Kidney (tissue), 14 donors: Measurements from ENCODE around the gene COPS4. TPM values are rescaled to one million over a fixed set of nuclear protein-coding genes. Genes with fewer than 3 reads are reported as not detected.
"Not testable (repeated sequence)": the region's sequence is repeated elsewhere in the genome, so short reads cannot be mapped to it uniquely, and the experiment has no call there.

Source experiments
- DNase-seq, 5 donors: peaks; one replicate each; pipeline ENCODE4 v3.0.0-alpha.2; 2013 to 2020
- FAIRE-seq: peaks from 2 replicates; lab custom pipeline; 2012; peaks lifted over from hg19 to GRCh38; lab: Jason Lieb, UNC
- H3K27ac ChIP-seq, 2 donors: one replicate each; pipeline ENCODE4 v1.7.0; 2013; ENCODE audit warnings: low read depth in 2 of 2, low read length in 2 of 2, inconsistent platforms in 1 of 2
- H3K27me3 ChIP-seq: one replicate; pipeline ENCODE4 v1.7.1; 2013; ENCODE audit warnings: low read length, inconsistent platforms; ENCODE audit not compliant: control insufficient read depth, insufficient read depth
- H3K36me3 ChIP-seq, 3 donors: one replicate each; pipeline versions ENCODE4 v1.7.0 to v1.7.1; 2013; ENCODE audit warnings: low read length in 3 of 3, control low read depth in 1 of 3, inconsistent platforms in 1 of 3; ENCODE audit not compliant: insufficient read depth in 3 of 3, control insufficient read depth in 2 of 3
- H3K4me1 ChIP-seq, 3 donors: one replicate each; pipeline versions ENCODE4 v1.7.0 to v1.7.1; 2013; ENCODE audit warnings: low read length in 3 of 3, inconsistent platforms in 1 of 3, low read depth in 1 of 3; ENCODE audit not compliant: control insufficient read depth in 2 of 3, insufficient read depth in 2 of 3
- H3K4me3 ChIP-seq, 3 donors: one replicate each; pipeline versions ENCODE4 v1.7.0 to v1.8.1; 2013; ENCODE audit warnings: low read length in 3 of 3, control low read depth in 1 of 3, inconsistent platforms in 1 of 3
- H3K9ac ChIP-seq, 3 donors: one replicate each; pipeline versions ENCODE4 v1.7.0 to v1.7.1; 2013; ENCODE audit warnings: low read length in 3 of 3, control low read depth in 1 of 3, inconsistent platforms in 1 of 3
- H3K9me3 ChIP-seq, 3 donors: one replicate each; pipeline versions ENCODE4 v1.7.0 to v1.7.1; 2013; ENCODE audit warnings: low read length in 3 of 3, control low read depth in 1 of 3, inconsistent platforms in 1 of 3; ENCODE audit not compliant: control insufficient read depth in 2 of 3, insufficient read depth in 1 of 3
- intact Hi-C: fragments of 100-400 bp; cut with DNase I; formaldehyde crosslinking; loops from one replicate; pipeline ENCODE4 v1.11.1; 2022
- polyA plus RNA-seq: library from polyadenylated mRNA; stranded (reverse); fragments of 350-450 nt; fragmentation: Illumina TruSeq; extraction: RNeasy Lipid Tissue Mini Kit (QIAGEN cat#74804); gene quantifications from one replicate; pipeline ENCODE4 v1.2.3, GENCODE V29; 2014; ENCODE audit warnings: low read depth, low replicate concordance; ENCODE audit not compliant: insufficient read depth
- total RNA-seq: library from RNA; stranded (reverse); fragmentation: NEBNext Ultra II Directional; extraction: Animal tissue kit (Norgen Biotek cat#: 25700); gene quantifications from one replicate; pipeline ENCODE4 v1.2.1, GENCODE V29; 2021
- TF ChIP-seq, protein P1 (sequence below): IDR thresholded peaks from 3 replicates; pipeline ENCODE4 v1.5.1; 2012; ENCODE audit warnings: mild to moderate bottlenecking, moderate library complexity, borderline replicate concordance; ENCODE audit not compliant: insufficient read depth; ENCODE audit errors: extremely low read depth
- donor health status: control.
- donor health status: control.
- donor health status: control.
- donor health status: control.
- donor health status: control.
- donor health status: DM: yes; HTN: yes; CAD: no.
- donor health status: Normal renal cell carcinoma (clear cell type).

COPS4 gene
- total and polyA plus RNA-seq, 2 donors from 2014 or later, result 28.6 to 51.8 TPM

DNA sequence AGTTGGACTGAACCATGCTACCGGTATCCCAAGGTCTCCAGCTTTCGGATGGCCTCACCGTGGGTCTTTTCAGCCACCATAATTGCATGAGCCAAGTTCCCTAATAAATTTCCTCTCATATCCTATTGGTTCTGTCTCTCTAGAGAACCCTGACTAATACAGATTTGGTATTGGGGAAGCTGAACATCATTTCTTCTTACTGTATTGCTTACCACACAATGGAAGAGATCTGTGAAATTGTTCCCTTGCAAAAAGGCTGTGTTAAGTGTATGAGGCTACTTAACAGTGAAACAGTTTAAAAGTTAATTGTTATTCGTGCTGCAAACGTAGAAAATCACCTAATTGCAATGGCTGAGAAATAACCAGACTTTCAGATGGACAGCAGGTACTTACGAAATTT lies 45.6 kb downstream of the COPS4 start:
- Histone ChIP-seq H3K27ac (no peak overlapping the region), H3K4me1 (no peaks in the 10 kb centered on the region), H3K9me3 (no peaks in the 10 kb centered on the region), H3K4me3 (no peak overlapping the region), H3K36me3 (peaks cover 2 to 5% (median 5%) of the 10 kb centered on the region in 3 donors), H3K27me3 (no peaks in the 10 kb centered on the region), H3K9ac (no peak overlapping the region)
- FAIRE-seq, result no peak
- DNase-seq, result no peak
- TF ChIP-seq, protein P1, sequence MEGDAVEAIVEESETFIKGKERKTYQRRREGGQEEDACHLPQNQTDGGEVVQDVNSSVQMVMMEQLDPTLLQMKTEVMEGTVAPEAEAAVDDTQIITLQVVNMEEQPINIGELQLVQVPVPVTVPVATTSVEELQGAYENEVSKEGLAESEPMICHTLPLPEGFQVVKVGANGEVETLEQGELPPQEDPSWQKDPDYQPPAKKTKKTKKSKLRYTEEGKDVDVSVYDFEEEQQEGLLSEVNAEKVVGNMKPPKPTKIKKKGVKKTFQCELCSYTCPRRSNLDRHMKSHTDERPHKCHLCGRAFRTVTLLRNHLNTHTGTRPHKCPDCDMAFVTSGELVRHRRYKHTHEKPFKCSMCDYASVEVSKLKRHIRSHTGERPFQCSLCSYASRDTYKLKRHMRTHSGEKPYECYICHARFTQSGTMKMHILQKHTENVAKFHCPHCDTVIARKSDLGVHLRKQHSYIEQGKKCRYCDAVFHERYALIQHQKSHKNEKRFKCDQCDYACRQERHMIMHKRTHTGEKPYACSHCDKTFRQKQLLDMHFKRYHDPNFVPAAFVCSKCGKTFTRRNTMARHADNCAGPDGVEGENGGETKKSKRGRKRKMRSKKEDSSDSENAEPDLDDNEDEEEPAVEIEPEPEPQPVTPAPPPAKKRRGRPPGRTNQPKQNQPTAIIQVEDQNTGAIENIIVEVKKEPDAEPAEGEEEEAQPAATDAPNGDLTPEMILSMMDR, result no peak
- intact Hi-C loops, result loop anchor here (10.0 kb wide), 1 partner anchor 154 kb away; no protein-coding TSS in a partner anchor

DNA sequence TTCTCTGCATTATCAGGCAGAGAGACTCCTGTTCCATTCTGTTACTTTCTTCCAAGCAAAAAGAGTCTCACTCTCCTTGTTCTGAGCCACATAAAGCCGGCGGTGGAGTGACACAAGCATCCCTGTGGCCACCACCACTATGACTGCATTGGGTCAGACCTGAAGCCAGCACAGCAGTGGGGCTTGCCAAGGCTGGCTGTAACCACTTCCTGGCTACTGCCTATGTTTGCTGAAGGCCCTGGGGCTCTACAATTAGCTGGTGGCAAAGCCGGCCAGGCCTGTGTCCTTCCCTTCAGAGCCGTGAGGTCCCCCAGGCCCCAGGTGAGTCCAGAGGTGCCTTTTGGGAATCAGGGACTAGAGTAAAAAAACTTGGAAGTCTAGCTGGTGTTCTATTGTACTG lies 47.8 kb downstream of the COPS4 start:
- no peak for FAIRE-seq

DNA sequence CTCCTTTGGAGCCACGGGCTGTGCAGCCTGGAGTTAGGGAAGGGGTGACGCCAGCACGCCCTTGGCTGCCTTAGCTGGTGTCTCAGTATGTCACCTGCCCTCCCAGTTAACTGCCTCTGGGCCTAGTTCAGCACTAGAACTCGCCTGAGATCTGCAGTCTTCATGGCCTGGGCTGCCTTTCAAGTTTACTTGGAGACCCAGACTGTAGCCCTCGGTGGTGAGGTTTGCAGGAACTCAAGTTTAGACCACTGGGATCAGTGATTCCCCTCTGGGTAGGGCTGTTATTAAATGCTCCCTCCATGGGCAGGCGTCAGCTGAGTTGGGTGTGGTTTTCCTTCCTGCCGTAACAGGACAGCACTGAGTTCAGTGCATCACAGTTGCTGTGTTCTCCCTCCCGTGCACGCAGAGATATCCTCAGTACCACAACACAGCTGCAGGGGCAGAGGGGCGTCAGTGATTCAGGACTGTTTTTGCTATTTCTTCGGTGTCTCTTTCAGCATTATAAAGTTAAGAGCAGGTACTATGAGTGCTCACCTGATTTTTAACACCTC lies 49.0 kb downstream of the COPS4 start:
- H3K27ac ChIP-seq, result no peak overlapping the region
- no peaks in the 10 kb centered on the region for H3K9me3 ChIP-seq
- H3K27me3 ChIP-seq, result no peaks in the 10 kb centered on the region
- H3K4me1 ChIP-seq, result no peaks in the 10 kb centered on the region
- DNase-seq (no peak), FAIRE-seq (no peak)
- no peak overlapping the region for H3K4me3 ChIP-seq
- intact Hi-C loops, result loop anchor here (10.0 kb wide), 1 partner anchor 151 kb away; no protein-coding TSS in a partner anchor
- TF ChIP-seq, protein P1, result no peak
- no peaks in the 10 kb centered on the region for H3K36me3 ChIP-seq
- H3K9ac ChIP-seq, result no peak overlapping the region

More for the DNA sequence above, 47.8 kb downstream of the COPS4 start:
- intact Hi-C loops, result loop anchor here (10.0 kb wide), 1 partner anchor 152 kb away; no protein-coding TSS in a partner anchor
- Histone ChIP-seq H3K27ac (no peak overlapping the region), H3K36me3 (no peaks in the 10 kb centered on the region), H3K4me3 (no peak overlapping the region), H3K9me3 (no peaks in the 10 kb centered on the region), H3K4me1 (no peaks in the 10 kb centered on the region), H3K9ac (no peak overlapping the region), H3K27me3 (no peaks in the 10 kb centered on the region)
- TF ChIP-seq, protein P1, result no peak
- no peak for DNase-seq

DNA sequence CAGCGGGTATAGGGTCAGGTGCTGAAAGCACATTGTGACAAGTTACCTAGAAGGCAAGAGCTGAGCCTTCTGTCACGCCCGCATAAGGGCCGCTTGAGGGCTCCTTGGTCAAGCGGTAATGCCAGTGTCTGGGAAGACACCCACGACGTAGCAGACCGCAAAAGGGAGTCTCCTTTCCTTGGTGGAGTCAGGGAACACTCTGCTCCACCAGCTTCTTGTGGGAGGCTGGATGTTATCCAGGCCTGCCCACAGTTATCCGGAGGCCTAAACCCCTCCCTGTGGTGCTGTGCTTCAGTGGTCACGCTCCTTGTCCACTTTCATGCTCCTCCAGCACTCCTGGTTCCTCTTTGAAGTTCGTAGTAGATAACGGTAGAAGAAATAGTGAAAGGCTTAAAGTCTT lies 50.0 kb downstream of the COPS4 start:
- not testable (repeated sequence) for H3K27me3 ChIP-seq, H3K4me1 ChIP-seq, H3K9ac ChIP-seq, H3K27ac ChIP-seq, FAIRE-seq, H3K36me3 ChIP-seq, DNase-seq, H3K9me3 ChIP-seq, H3K4me3 ChIP-seq
- intact Hi-C loops, result loop anchor here (10.0 kb wide), 1 partner anchor 150 kb away; no protein-coding TSS in a partner anchor
